Dermis microvascular lymphatic vessel endothelial cell (primary cell): Measurements from ENCODE around the gene FAM110A. TPM values are rescaled to one million over a fixed set of nuclear protein-coding genes. Genes with fewer than 3 reads are reported as not detected.
"Not testable (repeated sequence)": the region's sequence is repeated elsewhere in the genome, so short reads cannot be mapped to it uniquely, and the experiment has no call there.

ENCODE experiments used
- DNase-seq, 2 donors: peaks; one replicate each; pipeline versions ENCODE4 v3.0.0 to v3.0.0-alpha.2; 2010; ENCODE audit warnings: low read depth in 2 of 2
- total RNA-seq: library from RNA; depleted of rRNA; stranded (reverse); fragments of >200 nt; gene quantifications from 2 replicates; pipeline ENCODE4 v1.2.1, GENCODE V29; 2014

Gene FAM110A
- total RNA-seq, 1 donor from 2014 or later = 1.3 TPM

- DNase-seq = no peak
Observed at GRCh38 chr20:870758-871157, 37.2 kb downstream of the FAM110A start.

GRCh38 chr20:871436-871835, 37.9 kb downstream of the FAM110A start:
- no peak for DNase-seq

- no peak for DNase-seq
Observed at GRCh38 chr20:871948-872347, 38.4 kb downstream of the FAM110A start.

DNA sequence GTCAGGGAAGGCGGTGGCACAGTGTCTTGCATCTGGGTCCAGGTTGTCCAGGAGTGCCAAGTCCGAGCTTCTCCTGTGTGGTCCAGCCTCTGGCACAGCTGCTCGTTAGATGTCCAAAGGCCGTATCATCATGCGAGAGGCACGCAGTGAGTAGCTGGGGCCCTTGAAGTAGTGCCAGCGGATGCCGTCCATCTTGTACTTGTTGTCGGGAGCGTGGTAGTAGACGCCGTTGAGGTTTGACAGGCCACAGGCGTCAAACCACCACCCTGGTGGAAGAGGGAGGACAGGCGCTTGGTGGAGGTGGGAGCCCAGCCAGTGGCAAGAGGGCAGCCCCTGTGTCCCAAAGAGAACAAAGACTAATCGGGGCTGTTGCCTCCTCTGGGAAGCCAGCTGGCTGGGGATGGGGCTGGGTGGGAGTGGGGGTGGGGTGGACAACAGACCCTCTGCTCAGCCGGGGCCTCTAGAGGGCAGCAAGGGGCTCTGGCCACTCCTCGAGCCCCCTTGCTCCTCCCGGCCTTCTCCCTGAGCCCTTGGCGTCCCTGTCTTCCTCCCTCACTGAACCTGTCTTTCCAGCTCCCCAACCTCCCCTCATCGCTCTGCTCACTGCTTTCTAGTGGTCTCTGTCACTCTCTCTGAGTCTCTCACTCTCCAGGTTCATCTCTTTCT, 39.5 kb downstream of the FAM110A start:
- no peak for DNase-seq

- no peak for DNase-seq
Observed at GRCh38 chr20:873875-874607, 40.5 kb downstream of the FAM110A start.

GRCh38 chr20:875115-875514, 41.6 kb downstream of the FAM110A start:
- DNase-seq = no peak

- no peak for DNase-seq
Observed at GRCh38 chr20:877814-878213, 44.3 kb downstream of the FAM110A start.

DNA sequence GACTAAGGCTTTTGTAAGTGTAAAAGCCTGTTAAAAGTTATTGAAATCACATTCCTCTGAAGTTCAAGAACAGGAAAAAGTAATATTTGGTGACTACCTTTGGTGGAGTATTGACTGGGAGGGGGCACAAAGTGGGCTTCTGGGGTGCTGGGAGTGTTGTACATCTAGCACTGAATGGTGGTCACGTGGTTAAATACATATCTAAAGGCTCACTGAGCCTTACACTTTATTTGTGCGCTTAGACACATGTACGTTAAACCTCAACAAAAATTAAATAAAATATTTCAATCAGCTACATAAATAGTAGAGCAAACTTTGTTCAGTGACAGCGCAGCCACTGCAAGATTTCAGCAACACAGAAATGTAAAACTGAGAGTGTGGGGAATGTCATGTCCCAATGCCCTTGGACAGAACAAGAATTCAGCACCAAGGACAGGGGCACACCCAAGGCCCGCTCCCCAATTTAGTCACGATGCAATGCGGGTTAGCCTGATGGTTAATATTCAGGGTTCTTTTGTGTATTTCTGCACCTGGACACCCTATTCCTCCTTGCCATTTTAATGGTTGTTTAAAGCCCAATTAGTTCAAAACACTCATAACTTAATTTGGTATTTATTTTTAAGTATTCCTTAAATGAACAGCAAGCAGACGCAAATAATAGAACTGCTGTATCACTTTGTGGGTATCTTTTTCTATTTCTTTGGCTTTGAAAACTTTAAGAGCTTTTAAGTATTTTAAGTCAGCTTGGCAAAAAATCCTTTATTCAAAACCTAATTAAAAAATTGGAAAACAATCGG, 45.2 kb downstream of the FAM110A start:
- peak; percentile 9 to 43 for DNase-seq

DNA sequence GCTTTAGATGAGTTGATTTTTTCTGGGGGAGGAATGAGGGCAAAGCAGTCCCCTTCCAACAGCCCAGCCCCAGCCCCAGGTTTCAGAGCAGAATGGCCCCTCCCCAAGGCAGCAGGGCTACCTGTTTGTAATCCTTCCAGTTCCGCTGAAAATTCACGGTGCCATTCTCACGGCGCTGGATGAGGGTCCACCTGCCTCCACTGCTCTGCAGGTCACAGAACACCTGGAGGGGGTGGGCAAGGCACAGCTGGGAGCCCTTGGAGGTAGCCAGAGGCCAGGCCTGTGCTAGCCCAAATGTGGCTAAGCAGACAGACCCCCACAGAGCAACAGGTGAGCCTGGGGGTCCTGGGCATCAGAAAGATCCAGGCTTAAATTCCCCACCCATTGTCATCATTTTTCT, 46.1 kb downstream of the FAM110A start:
- DNase-seq = no peak

GRCh38 chr20:881051-881782, 47.7 kb downstream of the FAM110A start:
- peak in 1 of 2 donors; percentile 40 for DNase-seq

- no peak for DNase-seq
Observed at GRCh38 chr20:881783-882144, 48.2 kb downstream of the FAM110A start.

- DNase-seq = peak in 1 of 2 donors; percentile 31
Observed at GRCh38 chr20:884983-885952, 51.8 kb downstream of the FAM110A start.

DNA sequence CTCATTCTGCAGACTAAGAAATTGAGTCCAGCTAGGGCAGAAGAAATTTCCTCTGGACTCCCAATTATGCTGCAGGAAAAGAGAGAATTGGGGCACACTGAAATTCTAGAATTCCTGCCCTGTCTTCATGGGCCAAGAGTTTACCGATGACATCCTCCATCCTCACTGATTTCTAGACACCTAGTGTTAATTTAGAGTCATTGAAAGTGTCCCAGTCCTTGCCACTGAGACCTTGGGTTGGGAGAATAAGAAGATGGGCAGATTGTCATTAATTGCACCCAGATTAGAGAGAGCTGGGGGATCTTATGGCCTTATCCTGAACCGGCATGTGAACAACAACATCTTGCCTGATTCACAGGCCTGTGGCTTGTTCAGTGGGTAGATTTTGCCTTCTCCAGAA, 53.6 kb downstream of the FAM110A start:
- no peak for DNase-seq

- no peak for DNase-seq
Observed at GRCh38 chr20:888057-888456, 54.5 kb downstream of the FAM110A start.

DNA sequence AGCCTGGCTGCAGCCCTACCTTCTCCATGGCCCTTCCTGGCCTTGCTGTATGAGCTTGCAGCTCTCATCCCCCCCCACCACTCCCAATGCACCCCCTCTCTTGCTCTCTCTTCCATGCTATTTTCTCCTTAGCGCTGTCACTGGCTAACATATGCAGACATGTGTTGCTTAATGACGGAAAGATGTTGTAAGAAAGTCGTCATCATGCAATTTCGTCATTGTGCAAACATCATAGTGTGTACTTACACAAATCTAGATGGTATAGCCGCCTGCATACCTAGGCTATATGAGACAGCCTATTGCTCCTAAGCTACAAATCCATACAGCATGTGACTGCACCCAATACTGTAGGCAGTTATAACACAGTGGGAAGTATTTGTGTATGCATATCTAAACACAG, 55.6 kb downstream of the FAM110A start:
- no peak for DNase-seq

DNA sequence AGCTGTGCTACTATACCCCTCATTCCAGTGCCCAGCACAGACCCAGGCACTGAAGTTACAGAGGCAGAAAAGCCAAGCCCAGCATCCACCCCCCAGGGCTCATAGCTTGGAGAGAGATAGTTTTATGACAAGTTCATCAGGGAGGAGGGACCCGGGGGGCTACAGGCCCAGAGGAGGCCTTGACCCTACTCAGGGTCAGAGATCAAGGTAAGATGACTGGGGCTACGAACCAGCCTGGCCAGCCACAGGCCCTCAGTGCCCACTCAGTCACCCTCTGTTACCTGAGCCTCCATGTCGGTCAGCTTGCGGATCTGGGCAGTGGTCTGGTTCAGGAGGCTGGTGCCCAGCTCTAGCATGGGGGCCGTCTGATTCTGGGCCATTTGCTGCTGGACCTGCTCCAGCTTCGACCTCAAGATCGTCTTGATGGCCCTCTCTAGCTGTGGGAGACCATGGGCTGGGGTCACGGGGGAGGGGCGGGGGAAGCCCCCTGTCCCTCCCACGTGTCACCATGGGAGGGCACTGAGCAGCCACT, 56.5 kb downstream of the FAM110A start:
- no peak for DNase-seq

DNA sequence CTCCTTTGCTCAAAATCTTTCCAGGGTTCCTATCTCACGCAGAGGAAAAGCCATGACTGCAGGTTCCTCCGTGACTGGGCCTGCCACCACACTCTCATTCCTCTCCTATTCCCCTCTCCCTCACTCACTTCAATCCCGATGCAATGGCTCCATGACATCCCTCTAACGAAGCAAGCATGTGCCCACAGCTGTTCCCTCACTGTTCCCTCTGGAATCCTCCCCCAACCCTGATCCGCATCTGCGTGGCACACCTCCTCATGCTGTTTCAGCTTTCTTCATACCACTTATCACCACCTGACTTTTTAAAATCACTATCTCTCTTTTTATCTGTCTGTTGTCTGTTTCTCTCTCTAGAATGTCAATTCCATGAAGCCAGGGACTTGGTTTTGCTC, 57.1 kb downstream of the FAM110A start:
- DNase-seq = no peak

DNA sequence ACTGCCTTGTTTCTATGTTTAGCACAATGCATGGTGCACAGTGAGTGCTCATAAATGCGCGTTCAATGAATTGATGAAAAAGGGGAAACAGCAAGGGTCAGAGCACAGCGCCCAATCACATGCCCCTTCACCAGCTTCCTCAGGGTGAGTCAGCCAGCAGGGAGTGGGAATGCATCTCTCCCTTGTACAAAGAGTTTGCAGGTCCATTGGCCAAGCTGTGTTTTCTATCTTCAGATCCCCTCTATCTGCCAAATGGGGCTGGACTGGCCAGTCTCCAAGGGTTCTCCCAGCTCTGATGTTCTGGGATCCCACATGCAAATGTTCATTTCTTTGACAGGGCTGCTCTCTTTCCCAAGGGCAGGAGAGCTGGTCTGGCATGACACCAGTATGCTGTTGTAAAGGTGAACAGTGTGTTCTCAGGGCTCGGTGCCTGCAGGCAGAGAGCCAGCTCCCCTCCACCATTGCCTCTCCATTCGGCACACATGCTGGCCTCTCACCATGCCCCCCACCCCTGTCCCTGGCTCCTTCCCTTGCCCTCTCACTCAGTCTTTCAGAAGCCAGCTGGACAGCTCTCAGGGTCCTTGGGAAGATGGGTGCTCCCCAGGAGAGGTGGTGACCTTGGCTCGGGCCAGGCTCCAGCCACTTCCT, 57.7 kb downstream of the FAM110A start:
- DNase-seq = no peak

- DNase-seq = no peak
Observed at GRCh38 chr20:891706-892080, 58.2 kb downstream of the FAM110A start.

DNA sequence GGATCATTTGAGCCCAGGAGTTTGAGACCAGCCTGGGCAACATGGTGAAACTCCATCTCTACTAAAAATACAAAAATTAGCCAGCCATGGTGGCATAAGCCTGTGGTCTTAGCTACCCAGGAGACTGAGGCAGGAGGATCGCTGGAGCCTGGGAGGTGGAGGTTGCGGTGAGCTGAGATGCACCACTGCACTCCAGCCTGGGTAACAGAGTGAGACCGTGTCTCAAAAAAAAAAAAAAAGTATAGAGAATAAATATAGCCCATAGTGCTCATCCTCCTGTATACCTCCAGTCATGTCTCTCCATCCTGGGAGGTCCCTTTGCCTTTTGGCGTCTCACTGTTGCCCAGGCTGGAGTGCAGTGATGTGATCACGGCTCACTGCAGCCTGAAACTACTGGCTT, 58.9 kb downstream of the FAM110A start:
- not testable (repeated sequence) for DNase-seq
